ENCODE results near the gene SULT2B1. TPM values are rescaled to one million over a fixed set of nuclear protein-coding genes. Genes with fewer than 3 reads are reported as not detected.
A peak's percentile ranks its signal among the peaks of the same experiment; 100 is the strongest.

The SULT2B1 gene
- total and polyA plus RNA-seq, 4 donors, result 0.14 to 0.24 TPM; not detected in 2

GRCh38 chr19:48632692-48633147 lies 80.7 kb downstream of the SULT2B1 start:
- no peaks in the 10 kb centered on the region for H3K9me3 ChIP-seq (ENCODE audit: control insufficient read depth in 4 of 4, low read length in 3 of 4)
- peaks cover 21 to 67% (median 34%) of the 10 kb centered on the region in 4 donors for H3K4me1 ChIP-seq (ENCODE audit: control insufficient read depth in 4 of 4, insufficient read depth in 4 of 4, low read length in 3 of 4)
- peak overlapping the region in 1 of 2 donors; percentile 7 for H3K27ac ChIP-seq (ENCODE audit: low read depth in 1 of 2, low read length in 2 of 2)
- no peaks in the 10 kb centered on the region for H3K27me3 ChIP-seq (ENCODE audit: control insufficient read depth in 4 of 4, insufficient read depth in 4 of 4, low read length in 3 of 4)
- no peak overlapping the region for H3K9ac ChIP-seq (ENCODE audit: low read depth in 1 of 2, low read length in 2 of 2)
- H3K4me3 ChIP-seq (ENCODE audit: low read depth in 1 of 3, low read length in 3 of 3), result no peak overlapping the region
- H3K36me3 ChIP-seq (ENCODE audit: control insufficient read depth in 4 of 4, insufficient read depth in 3 of 4, low read depth in 1 of 4, low read length in 3 of 4), result peaks cover 0 to 7% (median 1%) of the 10 kb centered on the region in 4 donors
- TF ChIP-seq TAF1 (conservative IDR thresholded peaks at IDR 0.05), result no peak
- DNase-seq (ENCODE audit: low spot score), result no peak

GRCh38 chr19:48633148-48634035 lies 81.4 kb downstream of the SULT2B1 start:
- Histone ChIP-seq H3K9me3 (ENCODE audit: control insufficient read depth in 4 of 4, low read length in 3 of 4) (no peaks in the 10 kb centered on the region), H3K9ac (ENCODE audit: low read depth in 1 of 2, low read length in 2 of 2) (no peak overlapping the region), H3K27me3 (ENCODE audit: control insufficient read depth in 4 of 4, insufficient read depth in 4 of 4, low read length in 3 of 4) (no peaks in the 10 kb centered on the region), H3K4me1 (ENCODE audit: control insufficient read depth in 4 of 4, insufficient read depth in 4 of 4, low read length in 3 of 4) (peaks cover 16 to 64% (median 34%) of the 10 kb centered on the region in 4 donors), H3K36me3 (ENCODE audit: control insufficient read depth in 4 of 4, insufficient read depth in 3 of 4, low read depth in 1 of 4, low read length in 3 of 4) (peaks cover 0 to 7% (median 1%) of the 10 kb centered on the region in 4 donors), H3K27ac (ENCODE audit: low read depth in 1 of 2, low read length in 2 of 2) (peak overlapping the region; percentile 98 to 99), H3K4me3 (ENCODE audit: low read depth in 1 of 3, low read length in 3 of 3) (no peak overlapping the region)
- TF ChIP-seq NR2F2 (IDR thresholded peaks at IDR 0.05) (peak; percentile 67), SP1 (IDR thresholded peaks at IDR 0.05) (peak; percentile 15), HNF4A (conservative IDR thresholded peaks at IDR 0.05) (peak; percentile 71 to 72), RXRA (IDR thresholded peaks at IDR 0.05) (peak; percentile 39 to 54), MAX (IDR thresholded peaks at IDR 0.05) (no peak), FOXA2 (IDR thresholded peaks at IDR 0.05) (no peak)
- DNase-seq (ENCODE audit: low spot score), result no peak
- WGBS, result 64% methylated on average over 22 of the region's 22 CpGs

GRCh38 chr19:48634036-48634342 lies 82.0 kb downstream of the SULT2B1 start:
- Histone ChIP-seq H3K36me3 (ENCODE audit: control insufficient read depth in 4 of 4, insufficient read depth in 3 of 4, low read depth in 1 of 4, low read length in 3 of 4) (peaks cover 0 to 7% (median 1%) of the 10 kb centered on the region in 4 donors), H3K27me3 (ENCODE audit: control insufficient read depth in 4 of 4, insufficient read depth in 4 of 4, low read length in 3 of 4) (no peaks in the 10 kb centered on the region), H3K9me3 (ENCODE audit: control insufficient read depth in 4 of 4, low read length in 3 of 4) (no peaks in the 10 kb centered on the region), H3K9ac (ENCODE audit: low read depth in 1 of 2, low read length in 2 of 2) (peak overlapping the region; percentile 33 to 40), H3K27ac (ENCODE audit: low read depth in 1 of 2, low read length in 2 of 2) (peak overlapping the region; percentile 98 to 99), H3K4me3 (ENCODE audit: low read depth in 1 of 3, low read length in 3 of 3) (peak overlapping the region in 2 of 3 donors; percentile 1 to 14), H3K4me1 (ENCODE audit: control insufficient read depth in 4 of 4, insufficient read depth in 4 of 4, low read length in 3 of 4) (peaks cover 14 to 66% (median 38%) of the 10 kb centered on the region in 4 donors)
- no peak for DNase-seq (ENCODE audit: low spot score)
- TF ChIP-seq TAF1 (conservative IDR thresholded peaks at IDR 0.05), result no peak
- no peak for TF ChIP-seq JUND (IDR thresholded peaks at IDR 0.05)
- TF ChIP-seq EGR1 (IDR thresholded peaks at IDR 0.05; ENCODE audit: low read depth in 2 of 2), result no peak
- no peak for TF ChIP-seq MAX (IDR thresholded peaks at IDR 0.05)
- no peak for TF ChIP-seq REST (IDR thresholded peaks at IDR 0.05)
- WGBS, result 53% methylated on average over 7 of the region's 7 CpGs

All from liver (tissue), 9 donors.